H9 (cell line): ENCODE results near the gene PHACTR2. TPM values are rescaled to one million over a fixed set of nuclear protein-coding genes. Genes with fewer than 3 reads are reported as not detected.

ENCODE experiments used
- DNase-seq: peaks from one replicate; pipeline ENCODE4 v3.0.0-alpha.2; 2017
- H2AFZ ChIP-seq: one replicate; pipeline ENCODE4 v1.6.1; 2013; ENCODE audit warnings: mild to moderate bottlenecking, low read length, control low read depth, moderate library complexity
- H2AK5ac ChIP-seq: 2 replicates; pipeline ENCODE4 v1.6.1; 2013; ENCODE audit warnings: low read length, control low read depth, mixed read lengths; ENCODE audit not compliant: insufficient read length
- H2BK120ac ChIP-seq: one replicate; pipeline ENCODE4 v1.6.1; 2013; ENCODE audit warnings: low read depth, mild to moderate bottlenecking, low read length, control low read depth, inconsistent platforms; ENCODE audit not compliant: poor library complexity, severe bottlenecking
- H2BK12ac ChIP-seq: 2 replicates; pipeline ENCODE4 v1.6.1; 2013; ENCODE audit warnings: low read length, control low read depth, mixed read lengths, low read depth; ENCODE audit not compliant: insufficient read length
- H2BK15ac ChIP-seq: 2 replicates; pipeline ENCODE4 v1.6.1; 2013; ENCODE audit warnings: low read depth, low read length, control low read depth
- H2BK20ac ChIP-seq: one replicate; pipeline ENCODE4 v1.6.1; 2013; ENCODE audit warnings: low read depth, mild to moderate bottlenecking, low read length, control low read depth, inconsistent platforms; ENCODE audit not compliant: poor library complexity, severe bottlenecking
- H2BK5ac ChIP-seq: 2 replicates; pipeline ENCODE4 v1.6.1; 2013; ENCODE audit warnings: low read length, control low read depth, mixed read lengths; ENCODE audit not compliant: insufficient read length
- H3K14ac ChIP-seq: 2 replicates; pipeline ENCODE4 v1.6.1; 2013; ENCODE audit warnings: low read length, control low read depth; ENCODE audit not compliant: insufficient read depth
- H3K18ac ChIP-seq: 2 replicates; pipeline ENCODE4 v1.6.1; 2013; ENCODE audit warnings: low read depth, mild to moderate bottlenecking, mixed read lengths, low read length, control low read depth; ENCODE audit not compliant: insufficient read length
- H3K23ac ChIP-seq: 2 replicates; pipeline ENCODE4 v1.6.1; 2013; ENCODE audit warnings: low read length, control low read depth, mixed read lengths, low read depth; ENCODE audit not compliant: insufficient read length
- H3K23me2 ChIP-seq: 2 replicates; pipeline ENCODE4 v1.6.1; 2013; ENCODE audit warnings: low read depth, mild to moderate bottlenecking, mixed read lengths, low read length, control low read depth; ENCODE audit not compliant: insufficient read length, poor library complexity, severe bottlenecking
- H3K27ac ChIP-seq: 2 replicates; pipeline ENCODE4 v1.5.1; 2013; ENCODE audit warnings: low read length, control low read depth, mixed read lengths, low read depth; ENCODE audit not compliant: insufficient read length
- H3K27me3 ChIP-seq: 2 replicates; pipeline ENCODE4 v1.6.1; 2013; ENCODE audit warnings: low read length, control low read depth, inconsistent platforms; ENCODE audit not compliant: insufficient read depth
- H3K4ac ChIP-seq: 2 replicates; pipeline ENCODE4 v1.6.1; 2013; ENCODE audit warnings: low read depth, mild to moderate bottlenecking, control low read depth, inconsistent platforms, low read length, moderate library complexity
- H3K4me1 ChIP-seq: 2 replicates; pipeline ENCODE4 v1.6.1; 2013; ENCODE audit warnings: low read length, control low read depth, inconsistent platforms; ENCODE audit not compliant: insufficient read depth
- H3K4me2 ChIP-seq: 2 replicates; pipeline ENCODE4 v1.6.1; 2013; ENCODE audit warnings: low read length, control low read depth, mixed read lengths; ENCODE audit not compliant: insufficient read length, insufficient read depth
- H3K56ac ChIP-seq: 2 replicates; pipeline ENCODE4 v1.6.1; 2013; ENCODE audit warnings: low read depth, mild to moderate bottlenecking, mixed read lengths, low read length, control low read depth; ENCODE audit not compliant: insufficient read length
- H3K79me1 ChIP-seq: 2 replicates; pipeline ENCODE4 v1.6.1; 2013; ENCODE audit warnings: low read depth, mild to moderate bottlenecking, moderate library complexity, low read length, control low read depth, inconsistent platforms; ENCODE audit not compliant: insufficient read depth, poor library complexity, severe bottlenecking
- H3K79me2 ChIP-seq: 2 replicates; pipeline ENCODE4 v1.6.1; 2013; ENCODE audit warnings: low read length, control low read depth, inconsistent platforms; ENCODE audit not compliant: insufficient read depth
- H3K9ac ChIP-seq: 2 replicates; pipeline ENCODE4 v1.6.1; 2013; ENCODE audit warnings: low read length, control low read depth, mixed read lengths; ENCODE audit not compliant: insufficient read length; ENCODE audit errors: extremely low read depth
- H3K9me3 ChIP-seq: one replicate; pipeline ENCODE4 v1.6.1; 2013; ENCODE audit warnings: low read depth, low read length, inconsistent platforms; ENCODE audit not compliant: control insufficient read depth
- H3T11ph ChIP-seq: one replicate; pipeline ENCODE4 v1.6.1; 2013; ENCODE audit warnings: mild to moderate bottlenecking, low read length, control low read depth, inconsistent platforms
- H4K20me1 ChIP-seq: one replicate; pipeline ENCODE4 v1.6.1; 2013; ENCODE audit not compliant: control insufficient read depth, insufficient read length, insufficient read depth
- H4K5ac ChIP-seq: 2 replicates; pipeline ENCODE4 v1.6.1; 2013; ENCODE audit warnings: low read depth, mild to moderate bottlenecking, mixed read lengths, low read length, control low read depth; ENCODE audit not compliant: insufficient read length
- H4K8ac ChIP-seq: replicated peaks from 2 replicates; pipeline ENCODE4 v1.6.1; 2013; ENCODE audit warnings: low read length, control low read depth, mixed read lengths, low read depth; ENCODE audit not compliant: insufficient read length
- H4K91ac ChIP-seq: 2 replicates; pipeline ENCODE4 v1.6.1; 2013; ENCODE audit warnings: low read depth, mild to moderate bottlenecking, moderate library complexity, mixed read lengths, low read length, control low read depth; ENCODE audit not compliant: insufficient read length
- H3K27ac Mint-ChIP-seq, 3 experiments: 2 replicates in 2 of 3; 3 replicates in 1 of 3; pipeline ENCODE4 v1.8.0; 2020 to 2021; ENCODE audit warnings: mixed read lengths in 3 of 3, mild to moderate bottlenecking in 1 of 3, moderate library complexity in 1 of 3
- H3K27me3 Mint-ChIP-seq: 2 replicates; pipeline ENCODE4 v1.8.0; 2021; ENCODE audit warnings: low read depth, mild to moderate bottlenecking, moderate library complexity, mixed read lengths
- H3K36me3 Mint-ChIP-seq, 3 experiments: 2 replicates in 2 of 3; 3 replicates in 1 of 3; pipeline ENCODE4 v1.8.0; 2020 to 2021; ENCODE audit warnings: low read depth in 3 of 3, mixed read lengths in 3 of 3; ENCODE audit not compliant: insufficient read depth in 1 of 3
- H3K4me1 Mint-ChIP-seq, 2 experiments: 2 replicates each; pipeline ENCODE4 v1.8.0; 2020; ENCODE audit warnings: mixed read lengths in 2 of 2
- H3K4me3 Mint-ChIP-seq, 2 experiments: 2 replicates in 1 of 2; 3 replicates in 1 of 2; pipeline ENCODE4 v1.8.0; 2020 to 2021; ENCODE audit warnings: mild to moderate bottlenecking in 2 of 2, mixed read lengths in 2 of 2, moderate library complexity in 1 of 2
- H3K9me3 Mint-ChIP-seq, 2 experiments: 2 replicates in 1 of 2; 3 replicates in 1 of 2; pipeline ENCODE4 v1.8.0; 2020; ENCODE audit warnings: mild to moderate bottlenecking in 2 of 2, mixed read lengths in 2 of 2, moderate library complexity in 1 of 2
- CTCF ChIP-seq: fragments of 200-600 bp; sonication (generic); conservative IDR thresholded peaks from 3 replicates; pipeline ENCODE4 v1.8.0; 2021; ENCODE audit warnings: antibody characterized with exemption, mild to moderate bottlenecking
- WGBS: extraction: QIAGEN DNeasy Blood & Tissue Kit; methylation state at CpG from one replicate; pipeline ENCODE4 v1.1.7; 2013; ENCODE audit warnings: missing lambda C conversion rate, low lambda C conversion rate, mixed read lengths; ENCODE audit not compliant: insufficient read length; ENCODE audit errors: extremely low coverage; 5-methylcytosine and 5-hydroxymethylcytosine counted together
- total RNA-seq: library from RNA; stranded (reverse); gene quantifications from 2 replicates; pipeline ENCODE4 v1.2.1, GENCODE V29; 2021

Gene PHACTR2
- total RNA-seq, 1 experiment from 2014 or later: 131 TPM

GRCh38 chr6:143652841-143653331 lies 24.9 kb upstream of the PHACTR2 start:
- no peaks in the 10 kb centered on the region for H3K23me2 ChIP-seq
- Mint-ChIP-seq H3K4me3 (no peak overlapping the region), H3K27ac (peak overlapping the region in 1 of 3 experiments; percentile 29; a peak in 1 of 7 replicates), H3K36me3 (peaks cover 5 to 9% (median 6%) of the 10 kb centered on the region in 3 experiments; a peak in 4 of 7 replicates), H3K9me3 (peaks cover 6 to 12% of the 10 kb centered on the region in 2 experiments; a peak in 4 of 5 replicates), H3K4me1 (peaks cover 15 to 19% of the 10 kb centered on the region in 2 experiments), H3K27me3 (no peaks in the 10 kb centered on the region)
- H3K27ac ChIP-seq: no peak overlapping the region
- no peaks in the 10 kb centered on the region for H3K79me2 ChIP-seq
- no peaks in the 10 kb centered on the region for H3K79me1 ChIP-seq
- H2BK12ac ChIP-seq: no peak overlapping the region
- no peak overlapping the region for H3K14ac ChIP-seq
- no peaks in the 10 kb centered on the region for H4K20me1 ChIP-seq
- TF ChIP-seq CTCF: no peak
- H3K27me3 ChIP-seq: no peaks in the 10 kb centered on the region
- H3K23ac ChIP-seq: no peak overlapping the region
- H3K56ac ChIP-seq: no peak overlapping the region
- H3K9me3 ChIP-seq: no peaks in the 10 kb centered on the region
- no peak overlapping the region for H4K8ac ChIP-seq
- no peak overlapping the region for H4K5ac ChIP-seq
- no CpG with 5 or more reads among the region's 6 CpGs for WGBS
- no peak overlapping the region for H3T11ph ChIP-seq
- H3K9ac ChIP-seq: no peak overlapping the region
- H2BK5ac ChIP-seq: no peak overlapping the region
- no peak overlapping the region for H3K18ac ChIP-seq
- no peak overlapping the region for H2BK15ac ChIP-seq
- H3K4me2 ChIP-seq: no peak overlapping the region
- H2AFZ ChIP-seq: no peak overlapping the region
- H3K4me1 ChIP-seq: no peaks in the 10 kb centered on the region; the same call in 1 of the 2 replicates
- no peak overlapping the region for H2BK20ac ChIP-seq
- H4K91ac ChIP-seq: no peak overlapping the region
- no peak for DNase-seq
- H2AK5ac ChIP-seq: no peak overlapping the region
- H2BK120ac ChIP-seq: no peak overlapping the region
- no peak overlapping the region for H3K4ac ChIP-seq
